HL-60/S4 treated with retinoic acid at 250 ng/mL for 4 days and 3 days (cell line): Measurements from ENCODE around the gene PCNX4.
"Not testable (repeated sequence)": the region's sequence is repeated elsewhere in the genome, so short reads cannot be mapped to it uniquely, and the experiment has no call there.

Source experiments
- in situ Hi-C: fragments of 300-500 bp; cut with MboI; formaldehyde crosslinking; loops from 2 replicates; pipeline ENCODE4 v1.7.0; 2022; ENCODE audit warnings: low sequenced_read_pairs

The PCNX4 gene

GRCh38 chr14:60091550-60092525 is at the start of gene PCNX4:
TSS of gene PCNX4 (plus strand) at chr14:60091923. CDS start at chr14:60107639, 15,716 bp downstream.
- in situ Hi-C loops, result no loop called here

- in situ Hi-C loops, result not testable (repeated sequence)
Measured at GRCh38 chr14:60047976-60048375, 43.7 kb upstream of the PCNX4 start.

GRCh38 chr14:60051721-60052221 is 40.0 kb upstream of the PCNX4 start:
- in situ Hi-C loops, result loop anchor here (25.0 kb wide), 1 partner anchor 511 kb away; no protein-coding TSS in a partner anchor

- in situ Hi-C loops, result loop anchor here (25.0 kb wide), 1 partner anchor 504 kb away; no protein-coding TSS in a partner anchor
Measured at GRCh38 chr14:60058087-60058486, 33.6 kb upstream of the PCNX4 start.

- in situ Hi-C loops, result loop anchor here (25.0 kb wide), 1 partner anchor 501 kb away; no protein-coding TSS in a partner anchor
Measured at GRCh38 chr14:60061371-60061770, 30.4 kb upstream of the PCNX4 start.

- in situ Hi-C loops, result loop anchor here (25.0 kb wide), 1 partner anchor 498 kb away; no protein-coding TSS in a partner anchor
Measured at GRCh38 chr14:60064491-60065072, 27.1 kb upstream of the PCNX4 start.

GRCh38 chr14:60067882-60068281 is 23.8 kb upstream of the PCNX4 start:
- in situ Hi-C loops, result loop anchor here (25.0 kb wide), 1 partner anchor 494 kb away; no protein-coding TSS in a partner anchor

GRCh38 chr14:60079723-60080122 is 12.0 kb upstream of the PCNX4 start:
- in situ Hi-C loops, result no loop called here

- in situ Hi-C loops, result no loop called here
Measured at GRCh38 chr14:60085085-60085484, 6.6 kb upstream of the PCNX4 start.

GRCh38 chr14:60085693-60086092 is 6.0 kb upstream of the PCNX4 start:
- in situ Hi-C loops, result no loop called here

- in situ Hi-C loops, result no loop called here
Measured at GRCh38 chr14:60087668-60088067, 4.1 kb upstream of the PCNX4 start.

GRCh38 chr14:60089221-60089620 is 2.5 kb upstream of the PCNX4 start:
- in situ Hi-C loops, result no loop called here

- in situ Hi-C loops, result no loop called here
Measured at GRCh38 chr14:60090864-60091519, 731 bp upstream of the PCNX4 start.

- in situ Hi-C loops, result no loop called here
Measured at GRCh38 chr14:60092526-60092920, 800 bp downstream of the PCNX4 start.

GRCh38 chr14:60093080-60093479 is 1.4 kb downstream of the PCNX4 start:
- in situ Hi-C loops, result no loop called here

GRCh38 chr14:60093606-60094005 is 1.9 kb downstream of the PCNX4 start:
- in situ Hi-C loops, result no loop called here

- in situ Hi-C loops, result no loop called here
Measured at GRCh38 chr14:60094306-60094897, 2.7 kb downstream of the PCNX4 start.

- in situ Hi-C loops, result no loop called here
Measured at GRCh38 chr14:60095231-60095630, 3.5 kb downstream of the PCNX4 start.

- in situ Hi-C loops, result no loop called here
Measured at GRCh38 chr14:60095781-60096450, 4.2 kb downstream of the PCNX4 start.

GRCh38 chr14:60097974-60098373 is 6.3 kb downstream of the PCNX4 start:
- in situ Hi-C loops, result no loop called here
